Measurements from ENCODE around the gene CARD19. TPM values are rescaled to one million over a fixed set of nuclear protein-coding genes. Genes with fewer than 3 reads are reported as not detected.

Gene CARD19
- total and polyA plus RNA-seq, 2 donors (not counting 1 experiment from before 2014, with no cell fraction given): 31.9 to 63.4 TPM

DNA sequence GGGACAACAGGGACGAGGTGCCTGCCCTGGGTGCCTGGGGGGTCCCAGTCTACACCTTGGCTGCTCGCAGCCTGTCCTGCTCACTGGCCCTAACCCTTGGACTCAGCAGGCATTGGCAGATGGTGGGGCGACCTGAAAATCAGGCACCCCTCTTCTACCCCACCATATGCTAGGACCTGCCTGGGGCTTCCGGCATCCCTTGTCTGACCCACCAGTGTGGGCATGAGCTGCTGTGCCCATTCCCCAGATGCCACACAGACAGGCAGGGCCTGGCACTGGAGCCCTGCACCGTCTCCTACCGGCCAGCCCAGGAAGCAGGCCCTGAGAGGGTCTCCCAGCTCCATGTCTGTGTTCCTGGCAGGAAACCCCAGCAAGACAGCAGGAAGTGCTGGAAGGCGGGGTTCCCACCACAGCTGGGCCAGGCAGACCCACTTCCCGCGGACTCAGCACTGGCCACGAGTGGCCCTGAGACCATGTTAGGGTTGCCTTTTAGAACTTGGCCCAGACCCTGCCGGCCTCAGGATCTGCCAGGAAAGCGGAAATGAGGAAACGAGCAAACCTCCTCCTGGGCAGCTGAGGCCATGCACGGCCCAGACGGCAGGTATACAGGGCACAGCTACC lies 35.0 kb downstream of the CARD19 start:
- Mint-ChIP-seq H3K27ac (no peak overlapping the region), H3K4me3 (no peak overlapping the region), H3K27me3 (no peaks in the 10 kb centered on the region), H3K4me1 (peaks cover 46% of the 10 kb centered on the region), H3K9me3 (ENCODE audit: insufficient read depth) (no peaks in the 10 kb centered on the region)
- TF ChIP-seq CTCF (IDR thresholded peaks at IDR 0.05): no peak
- no peak for TF ChIP-seq EZH2 (IDR thresholded peaks at IDR 0.05; ENCODE audit: borderline replicate concordance, insufficient read depth, low read depth, low read length, poor library complexity, severe bottlenecking)
- intact Hi-C loops (cut with micrococcal nuclease): loop anchor here (10.0 kb wide), 1 partner anchor 434 kb away; no protein-coding TSS in a partner anchor
- Histone ChIP-seq H3K36me3 (replicated peaks in 1 of 2; ENCODE audit: control extremely low read depth in 1 of 2, control insufficient read depth in 1 of 2, extremely low read depth in 1 of 2, insufficient read depth in 2 of 2, low read length in 1 of 2) (no peaks in the 10 kb centered on the region), H3K9ac (ENCODE audit: low read length) (no peak overlapping the region), H3K4me2 (replicated peaks; ENCODE audit: low read depth, low read length, poor library complexity, severe bottlenecking) (no peak overlapping the region), H4K20me1 (ENCODE audit: control insufficient read depth, insufficient read depth, low read length, poor library complexity, severe bottlenecking) (peaks cover 12% of the 10 kb centered on the region), H2AFZ (ENCODE audit: insufficient read depth, low read depth, low read length, poor library complexity, severe bottlenecking) (no peak overlapping the region), H3K27ac (ENCODE audit: low read length in 2 of 2) (no peak overlapping the region), H3K4me3 (ENCODE audit: control extremely low read depth in 1 of 5, extremely low read depth in 1 of 5, insufficient read depth in 1 of 5, low read depth in 2 of 5, low read length in 4 of 5) (no peak overlapping the region), H3K9me3 (ENCODE audit: control extremely low read depth in 1 of 3, control insufficient read depth in 2 of 3, insufficient read depth in 1 of 3, low read length in 2 of 3) (no peaks in the 10 kb centered on the region), H3K4me1 (ENCODE audit: control insufficient read depth in 2 of 2, insufficient read depth in 2 of 2, low read length in 2 of 2) (peaks cover 19 to 35% of the 10 kb centered on the region in 2 donors), H3K79me2 (ENCODE audit: control insufficient read depth, insufficient read depth, low read length) (peaks cover 19% of the 10 kb centered on the region), H3K27me3 (replicated peaks in 1 of 4; ENCODE audit: control extremely low read depth in 1 of 4, control insufficient read depth in 3 of 4, insufficient read depth in 4 of 4, low read length in 3 of 4) (peaks cover 0 to 13% (median 0%) of the 10 kb centered on the region in 4 experiments)
- CTCF ChIA-PET: interaction anchor here (0.7 to 1.7 kb wide), 4 partner anchors 9 to 271 kb away, joined by 3 to 6 read pairs (median 4); no protein-coding TSS in a partner anchor
- POLR2A ChIA-PET: interaction anchor here (0.6 kb wide), 1 partner anchor 17 kb away, joined by 3 read pairs; no protein-coding TSS in a partner anchor
- 61% methylated on average over 15 of the region's 15 CpGs for WGBS (ENCODE audit: insufficient coverage)
- ATAC-seq (ENCODE audit: low read depth) (no peak), DNase-seq (no peak)

DNA sequence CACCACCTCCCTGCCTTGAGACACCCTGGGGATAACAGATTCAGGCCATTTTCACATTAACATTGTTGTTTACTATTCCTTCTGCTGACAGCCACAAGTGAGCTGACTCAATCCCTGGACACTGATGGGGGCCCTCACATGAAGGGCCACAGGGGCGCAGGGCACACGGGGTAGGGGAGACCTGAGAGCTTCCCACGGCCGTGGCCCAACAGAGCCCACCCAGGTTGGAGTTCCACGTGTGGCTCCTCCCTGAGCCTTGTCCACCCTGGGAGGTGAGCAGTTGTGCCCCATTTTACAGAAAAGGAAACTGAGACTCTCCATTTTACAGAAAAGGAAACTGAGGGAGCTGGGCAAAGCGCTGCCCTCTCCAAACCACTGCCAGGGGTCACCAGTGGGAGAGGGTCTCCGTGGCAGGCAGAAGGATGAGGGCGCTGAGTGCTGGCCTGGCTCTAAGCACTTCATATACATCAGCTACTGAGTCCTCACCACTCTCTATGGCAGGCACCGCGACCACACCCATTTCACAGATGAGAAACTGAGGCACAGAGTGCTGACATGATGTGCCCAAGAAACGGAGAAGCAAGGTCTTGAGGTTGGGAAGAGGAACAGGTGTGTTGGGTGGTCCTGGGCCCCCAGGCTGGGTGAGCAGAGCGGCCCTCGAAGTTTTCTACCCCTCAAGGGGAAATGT lies 35.7 kb downstream of the CARD19 start:
- Mint-ChIP-seq H3K27me3 (no peaks in the 10 kb centered on the region), H3K4me3 (peak overlapping the region; percentile 90), H3K9me3 (ENCODE audit: insufficient read depth) (no peaks in the 10 kb centered on the region), H3K27ac (peak overlapping the region; percentile 56), H3K4me1 (peaks cover 46% of the 10 kb centered on the region)
- H3K27me3 ChIP-seq (replicated peaks in 1 of 4; ENCODE audit: control extremely low read depth in 1 of 4, control insufficient read depth in 3 of 4, insufficient read depth in 4 of 4, low read length in 3 of 4): peaks cover 0 to 13% (median 0%) of the 10 kb centered on the region in 4 experiments
- H4K20me1 ChIP-seq (ENCODE audit: control insufficient read depth, insufficient read depth, low read length, poor library complexity, severe bottlenecking): peaks cover 12% of the 10 kb centered on the region
- H2AFZ ChIP-seq (ENCODE audit: insufficient read depth, low read depth, low read length, poor library complexity, severe bottlenecking): no peak overlapping the region
- ChIA-PET POLR2A (no interaction called here), CTCF (interaction anchor here (1.5 kb wide), 1 partner anchor 9 kb away, joined by 3 read pairs; no protein-coding TSS in a partner anchor)
- H3K4me2 ChIP-seq (replicated peaks; ENCODE audit: low read depth, low read length, poor library complexity, severe bottlenecking): no peak overlapping the region
- no peak overlapping the region for H3K4me3 ChIP-seq (ENCODE audit: control extremely low read depth in 1 of 5, extremely low read depth in 1 of 5, insufficient read depth in 1 of 5, low read depth in 2 of 5, low read length in 4 of 5)
- no peak for ATAC-seq (ENCODE audit: low read depth)
- no peak overlapping the region for H3K9ac ChIP-seq (ENCODE audit: low read length)
- H3K36me3 ChIP-seq (replicated peaks in 1 of 2; ENCODE audit: control extremely low read depth in 1 of 2, control insufficient read depth in 1 of 2, extremely low read depth in 1 of 2, insufficient read depth in 2 of 2, low read length in 1 of 2): no peaks in the 10 kb centered on the region
- WGBS (ENCODE audit: insufficient coverage): 92% methylated on average over 9 of the region's 13 CpGs
- DNase-seq: no peak
- intact Hi-C loops (cut with micrococcal nuclease): loop anchor here (10.0 kb wide), 1 partner anchor 433 kb away; no protein-coding TSS in a partner anchor
- H3K27ac ChIP-seq (ENCODE audit: low read length in 2 of 2): no peak overlapping the region
- H3K4me1 ChIP-seq (ENCODE audit: control insufficient read depth in 2 of 2, insufficient read depth in 2 of 2, low read length in 2 of 2): peaks cover 19 to 35% of the 10 kb centered on the region in 2 donors
- H3K79me2 ChIP-seq (ENCODE audit: control insufficient read depth, insufficient read depth, low read length): peaks cover 19% of the 10 kb centered on the region
- H3K9me3 ChIP-seq (ENCODE audit: control extremely low read depth in 1 of 3, control insufficient read depth in 2 of 3, insufficient read depth in 1 of 3, low read length in 2 of 3): no peaks in the 10 kb centered on the region
- TF ChIP-seq EZH2 (IDR thresholded peaks at IDR 0.05; ENCODE audit: borderline replicate concordance, insufficient read depth, low read depth, low read length, poor library complexity, severe bottlenecking) (no peak), CTCF (IDR thresholded peaks at IDR 0.05) (no peak)
